Tibial artery (tissue), 4 donors: ENCODE measurements around the gene TENM3.

ENCODE experiments used
- DNase-seq, 2 donors: peaks; one replicate each; pipeline ENCODE4 v3.0.0-alpha.2; 2019
- H3K27ac ChIP-seq, 2 donors: fragments of 200-600 bp; sonication (generic) in 1 of 2; 1 replicate in 1 of 2; 2 replicates in 1 of 2; pipeline ENCODE4 v1.5.1; 2018 to 2019; ENCODE audit warnings: mild to moderate bottlenecking in 1 of 2
- H3K27me3 ChIP-seq, 2 donors: fragments of 200-600 bp; sonication (generic) in 1 of 2; one replicate each; pipeline versions ENCODE4 v1.5.1 to v1.6.0; 2016 to 2019
- H3K36me3 ChIP-seq, 3 donors: fragments of 200-600 bp; sonication (generic) in 2 of 3; one replicate each; pipeline ENCODE4 v1.5.1; 2016 to 2019; ENCODE audit warnings: mild to moderate bottlenecking in 2 of 3
- H3K4me1 ChIP-seq, 4 donors: fragments of 200-600 bp; sonication (generic) in 2 of 4; 1 replicate in 3 of 4; 2 replicates in 1 of 4; pipeline ENCODE4 v1.5.1; 2016 to 2019
- H3K4me3 ChIP-seq, 2 donors: fragments of 200-600 bp; sonication (generic) in 1 of 2; 1 replicate in 1 of 2; 2 replicates in 1 of 2; pipeline ENCODE4 v1.5.1; 2018 to 2019; ENCODE audit warnings: mild to moderate bottlenecking in 2 of 2
- H3K9me3 ChIP-seq, 3 donors: fragments of 200-600 bp; sonication (generic) in 1 of 3; one replicate each; pipeline ENCODE4 v1.5.1; 2016 to 2019
- CTCF ChIP-seq, 2 experiments: fragments of 200-600 bp in 1 of 2; fragments of 450-650 bp in 1 of 2; IDR thresholded peaks; one replicate each; pipeline ENCODE4 v1.5.1; 2017 to 2019; ENCODE audit warnings: antibody characterized with exemption in 2 of 2, mild to moderate bottlenecking in 1 of 2, moderate library complexity in 1 of 2
- intact Hi-C: fragments of 100-400 bp; cut with DNase I; formaldehyde crosslinking; loops from one replicate; pipeline ENCODE4 v1.15.0; 2023; ENCODE audit warnings: low total_unique reads

TENM3 gene

DNA sequence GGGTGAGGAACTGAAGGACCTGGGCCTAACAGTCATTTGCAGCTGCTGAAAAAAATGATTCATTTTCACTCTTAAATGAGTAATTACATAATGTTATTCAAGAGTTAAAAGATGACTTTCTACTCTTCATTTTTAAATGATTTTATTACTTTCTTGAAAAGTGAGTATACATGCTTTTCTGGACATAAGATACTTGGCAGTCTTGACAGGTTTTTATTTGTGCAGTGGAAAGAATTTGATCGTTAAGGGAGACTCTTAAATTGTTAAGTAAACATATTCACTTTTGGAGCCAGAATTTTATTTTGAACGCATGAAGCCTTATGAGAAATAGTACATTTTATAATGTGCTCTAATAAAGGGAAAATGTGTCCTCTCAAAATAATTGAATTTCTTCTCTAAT, 245.7 kb downstream of the TENM3 start:
- intact Hi-C loops = loop anchor here (10.0 kb wide), 1 partner anchor 316 kb away; no protein-coding TSS in a partner anchor
- no peaks in the 10 kb centered on the region for H3K9me3 ChIP-seq
- H3K36me3 ChIP-seq = no peaks in the 10 kb centered on the region
- no peaks in the 10 kb centered on the region for H3K27me3 ChIP-seq
- DNase-seq = no peak
- no peak overlapping the region for H3K4me3 ChIP-seq
- TF ChIP-seq CTCF (IDR thresholded peaks at IDR 0.05) = no peak
- H3K27ac ChIP-seq = no peak overlapping the region
- peaks cover 0 to 12% (median 0%) of the 10 kb centered on the region in 4 donors for H3K4me1 ChIP-seq

DNA sequence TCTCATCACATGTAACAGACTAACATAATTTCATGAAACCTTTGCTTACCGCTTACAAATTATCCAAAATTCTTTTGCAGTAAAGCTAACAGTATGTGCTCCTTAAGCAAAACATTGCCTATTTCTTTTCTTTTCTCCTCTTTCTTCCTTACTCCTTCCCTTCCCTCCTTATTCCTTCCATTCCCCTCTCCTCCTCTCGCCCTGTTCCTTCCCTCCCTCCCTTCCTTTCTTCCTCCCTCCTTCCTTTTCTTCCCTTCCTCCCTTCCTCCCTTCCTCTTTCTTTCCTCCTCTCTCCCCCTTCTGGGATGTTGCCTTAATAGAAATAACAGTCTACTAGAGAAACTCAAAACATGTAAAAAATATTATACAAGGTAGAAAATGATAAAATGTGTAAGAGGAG, 246.4 kb downstream of the TENM3 start:
- peaks cover 0 to 12% (median 0%) of the 10 kb centered on the region in 4 donors for H3K4me1 ChIP-seq
- no peak for DNase-seq
- H3K36me3 ChIP-seq = no peaks in the 10 kb centered on the region
- no peaks in the 10 kb centered on the region for H3K27me3 ChIP-seq
- H3K4me3 ChIP-seq = no peak overlapping the region
- no peaks in the 10 kb centered on the region for H3K9me3 ChIP-seq
- no peak overlapping the region for H3K27ac ChIP-seq
- intact Hi-C loops = loop anchor here (10.0 kb wide), 1 partner anchor 315 kb away; no protein-coding TSS in a partner anchor
- no peak for TF ChIP-seq CTCF (IDR thresholded peaks at IDR 0.05)

GRCh38 chr4:182491719-182492118, 248.5 kb downstream of the TENM3 start:
- Histone ChIP-seq H3K4me3 (no peak overlapping the region), H3K27ac (no peak overlapping the region), H3K4me1 (peaks cover 0 to 12% (median 0%) of the 10 kb centered on the region in 4 donors), H3K9me3 (no peaks in the 10 kb centered on the region), H3K36me3 (no peaks in the 10 kb centered on the region), H3K27me3 (no peaks in the 10 kb centered on the region)
- no peak for DNase-seq
- intact Hi-C loops = no loop called here
- TF ChIP-seq CTCF (IDR thresholded peaks at IDR 0.05) = no peak

GRCh38 chr4:182492423-182492822, 249.2 kb downstream of the TENM3 start:
- Histone ChIP-seq H3K36me3 (no peaks in the 10 kb centered on the region), H3K4me3 (no peak overlapping the region), H3K4me1 (peaks cover 0 to 12% (median 0%) of the 10 kb centered on the region in 4 donors), H3K27me3 (no peaks in the 10 kb centered on the region), H3K9me3 (no peaks in the 10 kb centered on the region), H3K27ac (no peak overlapping the region)
- no peak for TF ChIP-seq CTCF (IDR thresholded peaks at IDR 0.05)
- intact Hi-C loops = no loop called here
- DNase-seq = no peak

GRCh38 chr4:182493377-182493776, 250.2 kb downstream of the TENM3 start:
- H3K9me3 ChIP-seq = no peaks in the 10 kb centered on the region
- intact Hi-C loops = no loop called here
- peaks cover 0 to 12% (median 0%) of the 10 kb centered on the region in 4 donors for H3K4me1 ChIP-seq
- no peak overlapping the region for H3K27ac ChIP-seq
- no peak for TF ChIP-seq CTCF (IDR thresholded peaks at IDR 0.05)
- no peaks in the 10 kb centered on the region for H3K36me3 ChIP-seq
- H3K4me3 ChIP-seq = no peak overlapping the region
- H3K27me3 ChIP-seq = no peaks in the 10 kb centered on the region
- no peak for DNase-seq

- H3K27ac ChIP-seq = no peak overlapping the region
- intact Hi-C loops = no loop called here
- no peaks in the 10 kb centered on the region for H3K9me3 ChIP-seq
- H3K36me3 ChIP-seq = no peaks in the 10 kb centered on the region
- DNase-seq = no peak
- H3K4me3 ChIP-seq = no peak overlapping the region
- H3K27me3 ChIP-seq = no peaks in the 10 kb centered on the region
- no peak for TF ChIP-seq CTCF (IDR thresholded peaks at IDR 0.05)
- peaks cover 0 to 12% (median 0%) of the 10 kb centered on the region in 4 donors for H3K4me1 ChIP-seq
These were observed 250.9 kb downstream of the TENM3 start for GRCh38 chr4:182494103-182494502.
